ENCODE data around the gene MTARC1.

GRCh38 chr1:220834155-220834870 lies 47.6 kb downstream of the MTARC1 start:
- TF ChIP-seq CTCF (IDR thresholded peaks at IDR 0.05) = no peak
- TF ChIP-seq POLR2A (IDR thresholded peaks at IDR 0.05) = no peak
- TF ChIP-seq EP300 (IDR thresholded peaks at IDR 0.05) = no peak
